Measurements from ENCODE around the gene DNMT3B.

DNMT3B gene

GRCh38 chr20:32849577-32849976 is 87.4 kb downstream of the DNMT3B start:
- DNase-seq = no peak

- DNase-seq = no peak
Measured at GRCh38 chr20:32855387-32855786, 93.2 kb downstream of the DNMT3B start.

GRCh38 chr20:32858189-32858588 is 96.0 kb downstream of the DNMT3B start:
- no peak for DNase-seq
